GM18526 (cell line): Measurements from ENCODE around the gene CEBPE.

Experiments used
- POLR2A ChIP-seq: IDR thresholded peaks from 3 replicates; pipeline ENCODE4 v1.6.1; 2011; ENCODE audit not compliant: insufficient read length; ENCODE audit errors: extremely low read depth

CEBPE gene

DNA sequence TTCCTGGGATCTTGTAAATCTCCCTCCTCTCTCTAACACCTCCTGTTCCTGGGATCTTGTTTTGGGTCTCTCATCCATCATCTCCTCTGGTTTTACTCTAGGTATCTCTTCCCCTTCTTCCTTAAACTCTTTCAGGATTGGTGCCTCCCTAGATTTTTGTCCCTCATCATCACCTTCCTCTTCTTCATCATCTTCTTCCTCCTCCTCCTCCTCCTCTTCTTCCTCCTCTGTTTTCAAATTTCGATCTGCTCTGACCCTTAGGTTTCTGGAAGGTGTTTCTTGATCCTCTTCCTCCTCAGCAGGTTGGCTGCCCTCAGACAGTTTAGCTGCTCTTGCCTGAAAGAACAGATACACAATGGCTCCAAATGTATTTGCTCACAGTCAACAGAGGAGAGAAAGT lies 38.6 kb downstream of the CEBPE start:
- TF ChIP-seq POLR2A, result no peak

DNA sequence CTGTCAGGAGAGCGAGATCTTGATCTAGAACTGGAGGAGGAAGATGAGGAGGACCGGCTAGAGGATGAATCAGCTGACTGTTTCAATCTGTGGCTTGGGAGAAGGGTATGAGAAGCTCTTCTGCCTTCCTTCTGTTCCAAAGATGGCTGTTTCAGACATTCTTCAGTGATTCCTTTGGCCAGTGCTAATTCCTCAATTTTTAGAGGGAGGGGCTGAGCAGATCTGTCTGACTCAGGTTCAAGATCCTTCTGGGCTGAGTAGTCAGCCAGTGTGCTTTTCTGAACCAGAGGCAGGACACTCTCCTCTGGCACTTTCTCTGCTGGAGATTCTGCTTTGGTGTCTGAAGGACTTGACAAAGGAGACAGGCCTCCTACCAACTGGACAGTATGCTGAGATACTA lies 39.3 kb downstream of the CEBPE start:
- no peak for TF ChIP-seq POLR2A

DNA sequence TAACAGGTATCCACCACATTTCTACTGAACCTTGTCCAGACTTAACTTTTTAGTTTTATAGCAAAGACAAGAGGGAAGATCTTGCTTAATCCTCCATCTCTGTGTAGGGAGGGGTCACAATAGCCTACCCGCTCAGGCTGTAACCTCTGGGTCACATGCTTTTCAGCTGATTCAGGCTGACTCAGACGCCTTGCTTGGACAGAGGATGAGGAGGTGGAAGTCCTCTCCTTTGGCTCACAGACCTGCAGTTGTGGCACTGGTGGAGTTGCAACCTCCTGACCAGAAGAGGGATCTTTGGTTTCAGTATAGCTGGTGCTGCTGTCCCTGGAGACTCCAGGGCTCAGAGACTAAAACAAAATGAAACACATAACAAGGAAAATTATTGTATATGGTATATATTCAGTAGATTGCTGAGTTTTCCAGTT lies 40.4 kb downstream of the CEBPE start:
- no peak for TF ChIP-seq POLR2A

GRCh38 chr14:23077962-23078361 lies 41.1 kb downstream of the CEBPE start:
- TF ChIP-seq POLR2A, result no peak

- TF ChIP-seq POLR2A, result no peak
Measured at GRCh38 chr14:23076785-23077408, 42.2 kb downstream of the CEBPE start.

DNA sequence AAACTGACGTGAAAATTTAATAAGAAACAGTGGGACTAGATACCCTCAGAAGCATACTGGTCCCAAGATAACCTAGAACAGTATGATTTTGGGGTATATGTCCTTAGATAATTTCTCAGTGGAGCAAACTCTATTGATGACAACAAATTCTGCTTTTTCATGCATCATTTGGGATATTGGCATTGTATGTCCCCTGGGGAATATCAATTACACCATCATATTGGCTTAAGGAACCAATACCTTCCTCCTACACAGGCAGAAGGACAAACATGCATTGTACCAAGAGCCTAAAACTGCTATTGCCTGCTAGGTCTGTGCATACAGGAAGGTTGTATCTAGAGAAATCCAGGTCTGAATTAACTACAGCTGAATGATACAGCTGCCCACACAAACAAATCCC lies 44.1 kb downstream of the CEBPE start:
- no peak for TF ChIP-seq POLR2A

DNA sequence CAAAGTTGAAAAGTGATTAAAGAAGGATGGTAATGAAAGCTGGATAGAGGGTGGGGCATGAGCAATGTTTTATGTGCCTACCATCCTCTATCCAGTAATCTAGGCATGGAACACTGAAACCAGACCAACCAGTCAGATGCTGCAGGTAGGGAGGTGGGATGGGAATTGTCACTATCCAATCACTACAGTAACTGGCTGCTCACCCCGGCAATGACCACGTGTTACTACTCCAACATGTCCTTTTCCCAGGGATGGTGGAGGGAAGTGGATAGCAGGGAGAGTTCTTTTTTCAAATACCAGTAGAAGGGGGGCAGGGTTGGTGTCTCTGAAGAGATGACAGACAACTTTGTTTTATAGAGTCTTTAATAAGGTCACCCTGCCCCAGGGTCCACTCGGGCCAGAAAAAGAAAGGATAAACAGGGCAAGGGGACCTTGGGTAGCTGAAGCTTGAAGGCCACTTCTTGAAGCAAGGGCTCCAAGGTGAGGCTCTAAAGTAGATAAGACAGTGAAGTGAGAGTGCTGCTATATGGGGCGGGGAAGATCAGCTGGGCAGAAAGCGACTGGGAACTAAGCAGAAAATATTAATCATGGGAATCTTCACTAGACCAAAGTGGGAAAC lies 47.0 kb downstream of the CEBPE start:
- no peak for TF ChIP-seq POLR2A

GRCh38 chr14:23071244-23071920 lies 47.7 kb downstream of the CEBPE start:
- peak; percentile 80 for TF ChIP-seq POLR2A

- no peak for TF ChIP-seq POLR2A
Measured at GRCh38 chr14:23070262-23071129, 48.6 kb downstream of the CEBPE start.

DNA sequence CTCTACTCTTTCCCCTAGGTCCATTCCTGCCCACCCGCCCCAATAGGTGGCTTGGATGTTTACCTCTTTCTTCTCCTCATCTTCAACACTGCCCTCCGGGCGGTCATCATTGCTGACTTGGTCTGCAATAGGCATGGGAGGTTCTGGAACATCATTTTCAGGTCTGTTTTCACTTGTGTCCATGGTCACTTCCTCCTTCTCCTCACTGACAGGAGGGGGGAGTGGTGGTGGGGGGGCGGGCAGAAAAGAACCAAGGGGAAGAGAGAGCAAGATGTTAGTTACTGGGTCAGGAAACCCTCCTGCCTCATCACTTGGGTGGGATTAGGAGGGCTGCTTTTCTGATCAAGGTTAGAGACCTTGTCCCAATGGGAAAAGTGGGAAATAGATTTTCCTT lies 49.6 kb downstream of the CEBPE start:
- TF ChIP-seq POLR2A, result no peak

- no peak for TF ChIP-seq POLR2A
Measured at GRCh38 chr14:23068789-23069412, 50.2 kb downstream of the CEBPE start.

- no peak for TF ChIP-seq POLR2A
Measured at GRCh38 chr14:23067847-23068788, 50.9 kb downstream of the CEBPE start.
